GM21786 (cell line): ENCODE data around the gene TC2N.
"Not testable (repeated sequence)": the region's sequence is repeated elsewhere in the genome, so short reads cannot be mapped to it uniquely, and the experiment has no call there.

ENCODE experiments used
- ATAC-seq: cut with Tn5 transposase; IDR thresholded peaks from one replicate; pipeline ENCODE4 v1.9.1; 2021; ENCODE audit not compliant: unreplicated experiment

The TC2N gene

DNA sequence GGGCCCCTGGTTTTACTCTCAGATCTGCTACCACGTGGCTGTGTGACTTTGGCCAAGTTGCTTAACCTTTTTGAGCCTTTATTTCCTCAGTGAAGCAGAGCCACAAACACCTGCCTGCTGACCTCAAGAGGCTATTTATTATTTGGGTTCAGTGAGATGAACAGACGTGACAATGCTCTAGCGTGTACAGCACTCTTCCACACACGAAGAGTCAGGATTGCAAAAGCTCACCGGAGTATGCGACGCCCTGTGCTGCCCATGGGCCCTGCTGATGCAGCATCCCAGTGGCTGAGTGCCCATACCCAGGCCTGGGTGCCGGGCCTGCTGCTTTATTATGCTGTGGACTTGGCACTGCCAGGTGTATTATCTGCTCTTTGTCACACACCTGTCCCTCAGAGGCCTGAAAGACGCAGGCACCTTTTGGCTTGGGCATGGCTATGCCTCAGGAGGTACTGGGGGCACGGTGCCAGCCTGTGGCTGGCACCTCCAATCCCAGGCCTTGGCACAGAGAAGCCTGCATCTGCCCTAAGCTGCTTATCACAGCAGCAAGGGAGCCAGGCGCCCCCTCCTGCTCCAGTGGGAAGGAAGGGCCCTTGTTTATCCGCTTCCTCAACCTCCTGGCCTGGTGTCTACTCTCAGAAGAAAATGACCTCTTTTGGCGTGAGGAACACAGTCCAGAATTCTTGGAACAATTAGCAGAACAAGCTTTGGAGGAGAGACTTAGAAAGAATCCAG lies 22.3 kb upstream of the TC2N start:
- ATAC-seq = no peak

- ATAC-seq = no peak
Measured at GRCh38 chr14:91888641-91889476, 21.5 kb upstream of the TC2N start.

- ATAC-seq = no peak
Measured at GRCh38 chr14:91886961-91887360, 19.6 kb upstream of the TC2N start.

DNA sequence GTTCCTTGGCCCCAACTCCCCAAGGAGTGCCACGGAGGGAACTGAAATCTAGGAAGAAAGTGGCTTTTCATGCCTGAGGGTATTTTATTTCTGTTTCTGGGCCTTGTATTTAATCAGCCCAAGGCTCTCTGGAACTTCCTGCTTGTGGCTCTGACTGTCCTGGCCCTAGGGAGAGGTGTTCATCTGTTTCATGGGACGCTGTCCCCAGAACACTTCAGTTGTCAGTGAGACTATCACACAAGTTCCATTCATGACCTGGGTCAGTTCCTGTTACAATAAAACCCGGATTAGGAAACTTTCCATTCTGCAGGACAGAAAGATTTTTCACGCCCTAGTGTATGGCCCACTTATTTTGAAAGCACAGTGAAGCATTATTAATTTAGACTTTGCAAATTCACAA lies 18.5 kb upstream of the TC2N start:
- no peak for ATAC-seq

- ATAC-seq = no peak
Measured at GRCh38 chr14:91885113-91885712, 17.9 kb upstream of the TC2N start.

DNA sequence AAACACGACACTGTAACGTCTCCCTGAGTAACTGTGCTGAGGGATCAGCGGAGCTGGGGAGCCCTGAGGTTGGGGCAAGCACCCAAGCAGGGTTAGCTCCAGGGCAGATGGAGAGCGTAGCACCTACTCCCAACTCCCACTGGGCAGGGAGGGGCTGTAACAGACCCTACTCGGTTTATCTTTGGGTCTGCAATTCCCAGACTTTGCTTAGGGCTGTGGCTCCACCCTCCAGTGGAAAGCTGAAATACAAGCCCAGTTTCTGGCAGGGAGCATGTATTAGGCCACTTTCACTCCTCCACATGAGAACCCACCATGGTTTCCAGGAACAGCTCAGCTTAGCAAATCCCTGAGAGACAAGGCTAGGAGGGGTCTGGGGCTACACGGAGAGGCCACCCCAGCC lies 17.3 kb upstream of the TC2N start:
- no peak for ATAC-seq

DNA sequence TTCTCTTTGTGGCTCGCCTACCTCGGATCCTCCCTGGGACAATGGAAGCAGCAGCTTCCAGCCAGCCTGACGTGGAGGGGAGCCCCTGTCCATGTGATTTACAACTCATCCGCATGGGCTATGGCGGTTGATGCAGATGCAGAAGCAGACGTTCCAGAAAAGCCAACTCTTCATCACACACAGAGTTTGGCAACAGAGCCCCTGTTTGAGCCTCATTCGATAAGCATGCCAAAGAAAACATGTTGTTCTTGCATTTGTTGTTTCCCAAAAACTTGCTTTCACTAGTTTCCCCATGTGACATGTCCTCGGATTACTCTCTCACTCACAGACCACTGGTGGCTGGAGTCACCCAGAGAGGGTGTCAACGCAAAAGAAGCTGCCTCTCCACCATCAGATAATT lies 16.4 kb upstream of the TC2N start:
- ATAC-seq = no peak

- no peak for ATAC-seq
Measured at GRCh38 chr14:91882776-91883175, 15.4 kb upstream of the TC2N start.

DNA sequence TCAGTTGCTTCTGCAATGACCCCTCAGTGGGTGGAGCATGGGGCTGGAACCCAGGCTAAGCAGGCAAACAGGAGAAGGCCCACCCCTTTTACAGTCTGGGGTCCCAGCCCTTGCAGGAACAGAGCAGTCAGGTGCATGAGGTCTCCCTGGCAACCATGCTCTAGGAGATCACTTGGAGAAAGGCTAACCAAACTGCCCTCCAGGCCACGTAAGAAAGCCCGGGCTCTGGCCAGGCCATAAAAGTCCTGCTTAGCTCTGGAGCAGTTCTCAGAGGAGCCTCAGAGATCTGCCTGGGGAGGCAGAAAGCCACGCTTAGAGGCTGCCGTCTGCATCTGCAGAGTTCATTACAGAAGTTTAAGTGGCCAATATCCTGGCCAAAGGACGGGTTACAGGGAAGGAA lies 15.0 kb upstream of the TC2N start:
- no peak for ATAC-seq

DNA sequence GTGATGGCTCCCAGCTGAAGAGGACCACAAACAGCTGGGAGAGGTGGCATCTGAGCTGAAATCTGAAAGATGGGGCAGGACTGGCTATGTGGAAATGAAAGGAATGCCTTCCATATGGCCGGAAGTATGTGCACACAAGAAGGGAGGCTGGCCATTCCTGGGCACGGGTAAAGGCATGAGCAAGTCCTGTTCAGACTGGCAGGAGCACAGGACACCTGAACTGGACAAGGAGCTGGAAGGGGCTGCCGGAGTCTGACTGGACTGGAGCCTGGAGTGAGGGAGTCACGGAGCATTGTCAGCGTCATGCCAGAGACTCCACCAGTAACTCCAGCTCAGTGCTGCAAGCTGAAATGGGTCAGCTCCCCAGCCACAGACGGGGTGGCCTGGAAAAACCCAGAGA lies 11.9 kb upstream of the TC2N start:
- no peak for ATAC-seq

- no peak for ATAC-seq
Measured at GRCh38 chr14:91878274-91878673, 10.9 kb upstream of the TC2N start.

DNA sequence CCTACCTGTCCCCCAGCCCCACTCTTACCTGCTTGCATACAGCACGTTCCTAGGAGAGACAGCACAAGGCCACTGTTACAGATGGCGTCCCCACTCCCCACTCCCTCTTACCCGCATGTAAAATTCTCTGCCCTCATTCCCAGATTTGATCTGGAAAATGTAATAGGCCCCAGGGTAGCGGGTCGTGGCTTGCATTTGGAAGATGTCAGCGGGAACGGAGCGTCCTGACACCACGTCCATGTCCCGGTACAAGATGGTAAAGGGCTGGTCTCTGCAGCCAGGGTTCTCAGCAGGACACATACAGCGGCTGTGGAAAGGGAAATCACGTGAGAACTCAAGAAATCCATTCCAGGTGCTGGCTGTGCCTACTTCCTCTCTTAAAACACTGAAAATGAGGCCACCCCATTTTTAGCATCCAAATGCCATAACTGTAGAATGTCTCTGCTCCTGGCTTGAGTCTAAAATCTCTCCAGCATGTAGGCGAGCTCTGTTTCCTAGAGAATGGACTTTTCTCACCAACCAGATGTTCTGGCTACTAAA lies 10.1 kb upstream of the TC2N start:
- no peak for ATAC-seq

DNA sequence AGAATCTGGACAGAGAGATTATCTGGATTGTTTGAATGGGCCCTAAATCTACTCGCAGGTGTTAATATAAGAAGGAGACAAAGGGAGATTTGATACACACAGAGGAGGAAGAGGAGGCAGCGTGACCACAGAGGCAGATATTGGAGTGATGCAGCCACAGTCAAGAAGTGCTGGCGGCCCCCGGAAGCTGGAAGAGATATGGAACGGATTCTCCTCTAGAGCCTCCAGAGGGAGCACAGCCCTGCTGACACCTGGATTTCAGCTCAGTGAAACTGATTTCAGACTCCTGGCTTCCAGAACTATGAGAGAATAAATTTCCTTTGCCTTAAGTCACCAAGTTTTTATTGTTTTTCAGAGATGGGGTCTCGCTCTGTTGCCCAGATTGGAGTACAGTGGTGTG lies 9.2 kb upstream of the TC2N start:
- ATAC-seq = no peak

DNA sequence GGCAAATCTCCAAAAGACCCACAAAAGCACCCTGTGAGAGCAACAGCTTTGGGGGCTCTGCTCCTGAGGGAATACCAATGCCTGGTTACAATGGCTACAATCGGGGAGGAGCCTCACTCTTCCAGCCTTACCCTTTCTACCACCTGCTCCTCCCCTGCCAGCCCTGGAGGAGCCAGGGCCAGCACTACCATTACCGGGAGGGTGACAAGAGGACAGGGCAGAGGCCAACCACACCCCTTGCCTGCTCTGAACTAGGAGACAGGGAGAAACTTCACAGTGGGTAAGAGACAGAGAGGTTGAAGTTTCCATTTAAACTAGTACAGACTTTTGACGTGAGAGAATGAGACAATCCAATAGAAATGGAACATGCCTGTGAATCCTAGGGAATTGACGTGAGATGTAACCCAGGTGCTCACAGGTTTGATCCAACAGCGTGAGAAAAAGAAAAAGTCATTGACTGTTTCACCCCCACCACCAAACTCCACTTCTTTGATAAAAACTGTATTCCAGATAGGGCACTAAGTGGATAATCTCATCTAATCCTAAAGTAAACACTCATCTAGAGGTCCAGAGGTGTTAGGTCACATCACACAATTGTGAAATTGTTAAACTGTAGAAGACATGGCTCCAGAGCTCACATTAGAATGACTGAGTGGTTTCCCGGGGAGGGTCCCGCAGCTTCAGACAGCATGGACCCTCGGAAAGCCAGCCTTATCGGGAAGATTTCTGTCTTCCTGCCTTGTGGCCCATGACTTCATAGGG lies 8.4 kb upstream of the TC2N start:
- ATAC-seq = no peak

DNA sequence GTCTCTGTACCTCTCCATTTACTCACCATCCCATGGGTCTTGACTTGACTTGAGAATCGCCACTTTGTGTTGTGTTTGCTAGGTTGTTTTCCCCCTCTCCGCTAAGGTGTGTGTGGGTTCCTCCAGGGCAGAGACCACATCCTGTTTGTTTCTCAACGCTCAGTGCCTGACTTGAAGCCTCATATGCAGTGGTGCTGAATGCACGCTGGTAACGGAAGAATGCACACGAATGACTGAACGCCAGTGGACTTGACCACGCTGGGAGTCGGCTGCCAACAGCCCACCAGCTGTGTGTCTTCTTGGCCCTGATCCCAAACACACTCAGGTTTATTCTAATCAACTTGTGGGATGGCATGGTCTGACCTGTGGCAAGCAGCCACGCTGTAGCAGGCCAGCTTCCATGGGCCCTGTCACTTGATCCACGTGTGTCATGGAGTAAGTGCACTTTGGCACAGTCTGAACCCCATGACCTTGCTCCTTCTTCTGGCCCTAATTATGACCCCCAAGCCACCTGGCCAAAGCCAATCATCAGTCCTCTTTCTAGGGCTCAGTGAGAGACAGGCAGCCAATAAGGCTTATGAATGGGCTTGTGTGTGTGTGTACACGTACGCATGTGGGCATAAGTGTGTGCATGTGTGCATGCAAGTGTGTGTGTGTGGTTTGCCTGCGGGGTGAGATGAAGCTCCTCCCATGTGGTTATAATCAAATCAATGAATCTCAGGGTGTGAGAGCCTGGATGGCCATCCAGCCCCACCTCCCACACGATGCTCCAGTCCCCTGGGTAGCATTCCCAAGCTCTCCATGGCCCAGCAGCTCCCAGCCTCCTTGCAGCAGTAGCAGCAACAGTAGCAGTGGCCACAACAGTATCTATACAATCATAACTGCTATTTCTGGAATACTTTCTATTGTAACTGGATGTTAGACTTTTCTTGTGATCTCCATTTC lies 6.4 kb upstream of the TC2N start:
- peak; percentile 82 for ATAC-seq

GRCh38 chr14:91872517-91873470 lies 5.5 kb upstream of the TC2N start:
- ATAC-seq = peak; percentile 4

DNA sequence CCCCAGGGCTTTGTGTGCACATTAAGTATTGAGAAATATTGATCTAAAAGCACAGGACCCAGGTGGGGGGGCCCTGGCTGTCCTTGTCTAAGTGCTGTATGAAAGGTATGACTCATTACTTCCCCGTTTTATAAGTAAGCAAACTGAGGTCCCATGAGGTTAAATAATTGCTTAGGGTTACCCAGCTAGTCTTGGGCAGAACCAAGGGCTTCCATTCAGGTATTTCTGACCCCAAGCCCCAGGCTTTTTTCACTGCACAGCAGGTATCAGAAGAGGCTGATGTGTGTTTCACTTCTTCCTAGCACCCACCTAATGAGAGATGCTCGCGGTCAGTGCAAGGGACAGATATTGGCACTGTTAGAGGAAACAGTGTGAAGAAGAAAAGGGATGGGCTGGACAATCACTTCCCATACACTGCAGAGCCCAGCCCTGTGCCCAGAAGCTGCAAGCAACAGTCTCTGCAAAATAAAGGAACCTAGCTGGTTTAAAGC lies 4.7 kb upstream of the TC2N start:
- peak; percentile 53 for ATAC-seq

DNA sequence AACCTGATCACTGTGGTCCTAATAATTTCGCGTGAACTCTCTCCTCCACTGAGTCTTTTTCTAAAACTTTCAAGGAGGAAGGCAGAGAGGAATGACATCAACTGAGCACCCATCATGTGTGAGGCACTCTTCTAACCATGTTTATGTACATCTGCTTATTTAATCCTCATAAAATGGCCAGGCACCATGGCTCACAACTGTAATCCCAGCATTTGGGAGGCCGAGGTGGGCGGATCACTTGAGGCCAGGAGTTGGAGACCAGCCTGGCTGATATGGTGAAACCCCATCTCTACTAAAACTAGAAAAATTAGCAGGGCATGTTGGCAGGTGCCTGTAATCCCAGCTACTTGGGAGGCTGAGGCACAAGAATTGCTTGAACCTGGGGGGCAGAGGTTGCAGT lies 4.1 kb upstream of the TC2N start:
- not testable (repeated sequence) for ATAC-seq

DNA sequence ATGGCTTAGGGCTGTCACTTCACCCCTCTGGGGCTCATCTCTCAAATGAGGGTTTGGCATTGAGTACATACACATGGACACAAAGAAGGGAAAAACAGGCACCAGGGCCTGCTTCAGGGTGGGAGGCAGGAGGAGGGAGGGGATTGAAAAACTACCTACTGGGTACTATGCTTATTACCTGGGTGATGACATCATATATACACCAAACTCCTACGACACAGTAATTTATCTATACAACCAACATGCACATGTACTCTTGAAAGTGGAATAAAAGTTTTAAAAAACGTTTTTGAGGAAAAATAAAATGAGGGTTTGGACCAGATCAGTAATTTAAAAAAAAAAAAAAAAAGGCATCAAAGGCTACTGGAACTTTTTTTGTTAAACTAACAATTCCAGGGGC lies 3.6 kb upstream of the TC2N start:
- ATAC-seq = no peak
